ENCODE results near the gene THRSP. TPM values are rescaled to one million over a fixed set of nuclear protein-coding genes. Genes with fewer than 3 reads are reported as not detected.

The THRSP gene
- total RNA-seq, result not detected in 2 replicates

DNA sequence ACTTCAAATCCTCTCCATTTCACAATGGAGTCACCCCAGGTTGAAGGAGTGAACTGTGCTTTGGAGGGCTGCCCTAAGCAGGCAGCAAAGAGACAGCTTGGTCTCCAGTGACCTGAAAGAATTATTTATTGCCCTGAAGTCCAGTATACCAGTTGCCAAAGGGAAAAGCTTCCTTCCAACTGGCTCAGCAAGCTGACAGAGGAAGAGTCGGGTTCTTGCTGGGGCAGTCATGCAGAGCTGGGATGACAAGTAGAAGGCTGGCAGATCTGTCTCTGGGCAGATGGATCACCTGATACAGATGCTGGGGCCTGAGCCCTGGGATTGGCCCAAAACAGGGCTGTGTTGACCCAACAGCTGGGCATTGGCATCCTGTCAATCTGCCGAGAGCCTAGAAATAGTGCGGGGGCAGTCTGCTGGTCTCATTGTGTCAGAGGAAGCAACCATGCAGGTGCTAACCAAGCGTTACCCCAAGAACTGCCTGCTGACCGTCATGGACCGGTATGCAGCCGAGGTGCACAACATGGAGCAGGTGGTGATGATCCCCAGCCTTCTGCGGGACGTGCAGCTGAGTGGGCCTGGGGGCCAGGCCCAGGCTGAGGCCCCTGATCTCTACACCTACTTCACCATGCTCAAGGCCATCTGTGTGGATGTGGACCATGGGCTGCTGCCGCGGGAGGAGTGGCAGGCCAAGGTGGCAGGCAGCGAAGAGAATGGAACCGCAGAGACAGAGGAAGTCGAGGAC is at the start of gene THRSP:
Gene THRSP (plus strand): TSS at position 422 of the 742 bp plus-strand sequence. CDS start 21 bp downstream, at position 443.

GRCh38 chr11:78022397-78023396 is 41.0 kb upstream of the THRSP start, which contains the start of gene KCTD14:
Gene KCTD14 (minus strand): TSS chr11:78023276. CDS start chr11:78023249, 27 bp downstream.

GRCh38 chr11:78079232-78080083 is 15.8 kb downstream of the THRSP start, which contains the start of gene NDUFC2:
Gene NDUFC2 (minus strand): TSS chr11:78079862. CDS start chr11:78079744, 118 bp downstream.

Other genes starting within 250 kb of the THRSP start
- gene RSF1, start 243.1 kb upstream of the THRSP start, total RNA-seq, result 25.3 and 44.7 TPM in 2 replicates
- gene AAMDC, start 242.7 kb upstream of the THRSP start, total RNA-seq, result 48.3 and 62.5 TPM in 2 replicates
- 17.5 and 36.9 TPM in 2 replicates for gene INTS4, start 69.2 kb upstream of the THRSP start, total RNA-seq
- gene KCTD14, start 40.6 kb upstream of the THRSP start, total RNA-seq, result 0.25 and 0.32 TPM in 2 replicates
- gene NDUFC2, start 16.0 kb downstream of the THRSP start, total RNA-seq, result 47.3 and 54.2 TPM in 2 replicates
- gene ALG8, start 75.8 kb downstream of the THRSP start, total RNA-seq, result 21.7 and 32.1 TPM in 2 replicates
- 3.1 and 13.5 TPM in 2 replicates for gene KCTD21, start 124.8 kb downstream of the THRSP start, total RNA-seq
- gene USP35, start 125.1 kb downstream of the THRSP start, total RNA-seq, result 4.7 and 8.1 TPM in 2 replicates